Measurements from ENCODE around the gene LYRM7. TPM values are rescaled to one million over a fixed set of nuclear protein-coding genes. Genes with fewer than 3 reads are reported as not detected.
"Not testable (repeated sequence)": the region's sequence is repeated elsewhere in the genome, so short reads cannot be mapped to it uniquely, and the experiment has no call there.

LYRM7 gene
- total and polyA plus RNA-seq, 2 experiments from 2014 or later, result 8.5 to 27.5 TPM

DNA sequence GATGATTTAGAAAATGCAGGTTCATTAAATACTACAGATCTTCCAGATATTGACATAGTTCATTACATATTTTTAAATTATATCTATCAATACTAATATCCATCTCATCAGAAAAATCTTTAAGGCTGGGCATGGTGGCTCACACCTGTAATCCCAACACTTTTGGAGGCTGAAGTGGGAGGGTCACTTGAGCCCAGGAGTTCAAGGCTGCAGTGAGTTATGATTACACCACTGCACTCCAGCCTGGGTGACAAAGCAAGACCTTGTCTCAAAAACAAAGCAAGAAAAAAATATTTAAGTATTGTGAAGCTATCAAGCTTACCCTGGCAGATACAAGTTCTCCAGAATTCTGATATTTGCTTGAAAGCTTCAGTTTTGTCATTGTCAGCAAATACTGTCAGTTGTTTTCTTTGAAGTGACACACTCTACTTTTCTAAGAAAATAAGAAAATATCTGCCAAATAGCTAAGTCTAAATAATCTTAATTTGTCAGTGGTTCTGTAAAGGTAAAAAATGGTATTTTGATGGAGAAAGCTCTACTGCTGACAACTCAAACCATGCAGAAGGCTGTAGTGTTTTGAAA, 14.9 kb downstream of the LYRM7 start:
- in situ Hi-C loops (cut with MboI), result no loop called here
- Histone ChIP-seq H3K4me1 (ENCODE audit: insufficient read depth) (no peaks in the 10 kb centered on the region), H3F3A (ENCODE audit: insufficient read depth) (no peaks in the 10 kb centered on the region), H4K20me1 (ENCODE audit: insufficient read depth) (no peaks in the 10 kb centered on the region), H3K4me2 (ENCODE audit: unreplicated experiment) (no peak overlapping the region), H3K9ac (no peak overlapping the region), H2AFZ (no peak overlapping the region), H3K36me3 (ENCODE audit: low read depth) (no peaks in the 10 kb centered on the region; the same call in 1 of the 2 replicates), H3K27ac (no peak overlapping the region), H3K9me3 (ENCODE audit: low read depth) (no peaks in the 10 kb centered on the region), H3K9me2 (ENCODE audit: insufficient read depth) (no peaks in the 10 kb centered on the region), H3K27me3 (replicated peaks; ENCODE audit: insufficient read depth) (no peaks in the 10 kb centered on the region), H3K79me2 (ENCODE audit: insufficient read depth) (no peaks in the 10 kb centered on the region), H3K4me3 (no peak overlapping the region)
- TF ChIP-seq EZH2 (IDR thresholded peaks at IDR 0.05; ENCODE audit: insufficient read depth, poor library complexity, severe bottlenecking) (no peak), EZH2phosphoT487 (IDR thresholded peaks at IDR 0.05; ENCODE audit: insufficient read depth, low read depth) (no peak)
- DNase-seq, result no peak

DNA sequence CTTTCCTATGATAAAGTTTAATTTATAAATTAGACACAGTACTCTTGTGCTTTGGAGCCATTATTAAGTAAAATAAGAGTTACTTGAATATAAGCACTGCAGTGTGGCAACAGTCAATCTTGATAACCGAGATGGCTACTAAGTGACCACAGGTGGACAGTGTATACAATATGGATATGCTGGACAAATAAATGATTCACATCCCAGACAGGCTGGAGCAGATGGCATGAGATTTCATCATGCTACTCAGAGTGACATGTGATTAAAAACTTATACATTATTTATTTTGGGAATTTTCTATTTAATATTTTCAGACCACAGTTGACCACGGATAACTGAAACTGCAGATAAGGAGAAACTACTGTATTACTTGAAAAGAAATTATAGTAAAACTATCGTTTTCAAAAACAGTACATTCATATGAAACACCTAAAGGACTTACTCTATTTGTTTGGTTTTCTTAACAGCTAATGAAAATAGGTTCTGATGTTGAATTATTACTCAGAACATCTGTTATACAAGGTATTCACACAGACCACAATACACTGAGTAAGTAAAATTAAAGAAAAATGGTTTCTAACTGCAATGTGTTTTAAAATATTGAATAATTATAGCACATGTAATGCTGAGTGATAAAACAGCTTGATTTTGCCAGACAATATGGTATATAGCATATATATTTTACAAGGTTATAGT, 16.0 kb downstream of the LYRM7 start:
- H3K4me1 ChIP-seq (ENCODE audit: insufficient read depth), result no peaks in the 10 kb centered on the region
- 97% methylated on average over 3 of the region's 3 CpGs for WGBS, 2 experiments (ENCODE audit: low coverage in 1 of 2, low lambda C conversion rate in 2 of 2, missing lambda C conversion rate in 2 of 2)
- TF ChIP-seq EZH2phosphoT487 (IDR thresholded peaks at IDR 0.05; ENCODE audit: insufficient read depth, low read depth) (no peak), EZH2 (IDR thresholded peaks at IDR 0.05; ENCODE audit: insufficient read depth, poor library complexity, severe bottlenecking) (no peak)
- H3F3A ChIP-seq (ENCODE audit: insufficient read depth), result no peaks in the 10 kb centered on the region
- H3K36me3 ChIP-seq (ENCODE audit: low read depth), result no peaks in the 10 kb centered on the region; the same call in 1 of the 2 replicates
- no peaks in the 10 kb centered on the region for H4K20me1 ChIP-seq (ENCODE audit: insufficient read depth)
- no peak overlapping the region for H3K4me2 ChIP-seq (ENCODE audit: unreplicated experiment)
- H3K9me2 ChIP-seq (ENCODE audit: insufficient read depth), result no peaks in the 10 kb centered on the region
- H2AFZ ChIP-seq, result no peak overlapping the region
- no peaks in the 10 kb centered on the region for H3K9me3 ChIP-seq (ENCODE audit: low read depth)
- H3K27ac ChIP-seq, result no peak overlapping the region
- no peak overlapping the region for H3K9ac ChIP-seq
- H3K79me2 ChIP-seq (ENCODE audit: insufficient read depth), result no peaks in the 10 kb centered on the region
- H3K27me3 ChIP-seq (replicated peaks; ENCODE audit: insufficient read depth), result no peaks in the 10 kb centered on the region
- in situ Hi-C loops (cut with MboI), result no loop called here
- H3K4me3 ChIP-seq, result no peak overlapping the region
- DNase-seq, result no peak

DNA sequence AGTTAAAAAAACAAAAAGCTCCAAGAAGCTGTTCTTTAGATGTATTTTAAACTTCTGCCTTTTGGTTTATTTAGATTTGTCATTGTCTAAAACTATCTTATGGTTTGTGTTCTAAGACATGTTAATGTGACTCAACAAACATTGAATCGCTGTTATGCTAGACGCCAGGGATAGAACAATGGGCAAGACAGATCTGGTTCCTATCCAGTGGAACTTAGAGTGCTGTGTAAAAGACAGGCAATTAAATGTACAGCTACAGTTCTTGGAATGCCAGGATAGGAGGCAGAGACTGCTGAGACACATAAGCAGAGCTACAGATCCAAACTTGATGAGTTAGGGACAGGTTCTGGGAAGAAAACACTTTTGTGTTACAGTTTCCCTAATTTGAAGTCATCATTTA, 22.4 kb downstream of the LYRM7 start:
- WGBS, 2 experiments (ENCODE audit: low coverage in 1 of 2, low lambda C conversion rate in 2 of 2, missing lambda C conversion rate in 2 of 2), result 38 to 44% methylated on average over 2 of the region's 2 CpGs
- H3K27ac ChIP-seq, result no peak overlapping the region

DNA sequence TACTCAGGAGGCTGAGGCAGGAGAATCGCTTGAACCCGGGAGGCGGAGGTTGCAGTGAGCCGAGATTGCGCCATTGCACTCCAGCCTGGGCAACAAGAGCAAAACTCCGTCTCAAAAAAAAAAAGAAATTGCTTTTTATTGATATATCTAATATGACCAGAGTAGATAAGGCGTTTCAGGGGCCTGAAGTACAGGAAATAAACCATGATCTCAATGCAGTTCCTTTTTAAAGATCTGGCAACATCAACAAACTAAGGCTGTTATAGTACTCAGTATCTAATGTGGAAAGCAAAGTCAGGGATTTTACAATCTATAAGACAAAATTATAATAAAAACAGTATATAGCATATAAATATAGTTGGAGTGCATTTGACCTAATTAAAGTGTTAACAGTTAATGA, 23.2 kb downstream of the LYRM7 start:
- H3K27ac ChIP-seq; in situ Hi-C loops (cut with MboI); H2AFZ ChIP-seq; DNase-seq; H3F3A ChIP-seq (ENCODE audit: insufficient read depth); H3K9me2 ChIP-seq (ENCODE audit: insufficient read depth); H3K9ac ChIP-seq; H3K36me3 ChIP-seq (ENCODE audit: low read depth); H4K20me1 ChIP-seq (ENCODE audit: insufficient read depth); H3K4me2 ChIP-seq (ENCODE audit: unreplicated experiment); H3K27me3 ChIP-seq (replicated peaks; ENCODE audit: insufficient read depth); H3K4me1 ChIP-seq (ENCODE audit: insufficient read depth); H3K9me3 ChIP-seq (ENCODE audit: low read depth); H3K4me3 ChIP-seq; H3K79me2 ChIP-seq (ENCODE audit: insufficient read depth): not testable (repeated sequence)
- WGBS, 2 experiments (ENCODE audit: low coverage in 1 of 2, low lambda C conversion rate in 2 of 2, missing lambda C conversion rate in 2 of 2), result 95 to 96% methylated on average over 7 of the region's 7 CpGs

More for the DNA sequence above, 22.4 kb downstream of the LYRM7 start:
- Histone ChIP-seq H3K9me3 (ENCODE audit: low read depth) (no peaks in the 10 kb centered on the region), H3K4me3 (no peak overlapping the region), H3K9me2 (ENCODE audit: insufficient read depth) (no peaks in the 10 kb centered on the region), H4K20me1 (ENCODE audit: insufficient read depth) (no peaks in the 10 kb centered on the region), H3K9ac (no peak overlapping the region), H3K4me1 (ENCODE audit: insufficient read depth) (no peaks in the 10 kb centered on the region; the same call in 1 of the 2 replicates), H3K79me2 (ENCODE audit: insufficient read depth) (no peaks in the 10 kb centered on the region), H3K27me3 (replicated peaks; ENCODE audit: insufficient read depth) (no peaks in the 10 kb centered on the region), H3K4me2 (ENCODE audit: unreplicated experiment) (no peak overlapping the region), H3K36me3 (ENCODE audit: low read depth) (no peaks in the 10 kb centered on the region; the same call in 1 of the 2 replicates), H2AFZ (no peak overlapping the region), H3F3A (ENCODE audit: insufficient read depth) (no peaks in the 10 kb centered on the region)
- no peak for DNase-seq
- in situ Hi-C loops (cut with MboI), result no loop called here
- no peak for TF ChIP-seq EZH2 (IDR thresholded peaks at IDR 0.05; ENCODE audit: insufficient read depth, poor library complexity, severe bottlenecking)
- TF ChIP-seq EZH2phosphoT487 (IDR thresholded peaks at IDR 0.05; ENCODE audit: insufficient read depth, low read depth), result no peak

Data from GM23248 (cell line).